ENCODE results near the gene ABCC9.
A peak's percentile ranks its signal among the peaks of the same experiment; 100 is the strongest.

ABCC9 gene

DNA sequence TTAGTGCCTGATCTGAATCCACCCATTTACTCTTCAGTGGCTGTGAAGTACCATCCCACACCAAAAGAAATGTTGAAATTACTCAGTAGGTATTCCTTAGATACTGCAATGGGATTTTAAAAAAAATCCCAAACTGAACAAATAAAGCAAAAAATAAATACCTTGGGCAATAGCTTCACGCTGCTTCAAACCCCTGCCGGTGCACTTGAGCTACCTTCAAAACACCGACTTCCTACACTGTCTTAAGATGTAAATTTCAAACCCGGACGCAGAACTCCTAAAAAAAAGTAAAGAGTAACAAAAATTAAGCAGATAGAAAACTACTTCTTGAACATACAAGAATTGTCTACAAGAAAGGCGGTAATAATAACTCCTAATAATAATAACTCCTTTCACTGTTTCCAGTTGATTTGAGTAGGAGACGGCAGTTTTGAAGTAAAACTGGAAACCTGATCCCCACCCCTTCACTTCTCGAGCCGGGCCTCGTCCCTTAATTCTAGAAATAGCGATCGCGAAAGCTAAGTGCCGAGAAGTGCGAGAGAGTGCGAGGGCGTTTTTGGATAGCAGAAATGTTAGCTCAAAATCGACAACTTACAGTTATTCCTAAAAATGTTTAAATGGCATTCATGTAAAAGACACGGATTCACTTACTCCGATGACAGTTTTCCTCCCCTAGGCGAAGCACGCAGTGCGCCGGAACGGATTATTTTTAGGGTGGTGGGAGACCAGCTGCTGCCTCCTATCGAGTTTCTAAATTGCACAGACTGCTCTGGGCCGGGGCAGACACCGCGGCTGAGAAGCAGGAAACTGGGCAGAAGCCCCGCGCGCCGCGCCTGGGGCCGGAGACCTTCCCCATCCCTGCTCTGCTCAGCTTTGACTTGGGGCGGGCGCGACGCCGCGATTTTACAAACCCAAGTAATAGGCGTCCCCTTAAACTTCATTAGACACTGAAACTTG is at the start of gene ABCC9:
Gene ABCC9, minus strand, starts transcription at position 878 of the 957 bp plus-strand sequence. CDS start 4,752 bp downstream, outside the sequence.
- DNase-seq (ENCODE audit: low read depth in 3 of 3) = peak in 1 of 3 experiments; percentile 7

DNA sequence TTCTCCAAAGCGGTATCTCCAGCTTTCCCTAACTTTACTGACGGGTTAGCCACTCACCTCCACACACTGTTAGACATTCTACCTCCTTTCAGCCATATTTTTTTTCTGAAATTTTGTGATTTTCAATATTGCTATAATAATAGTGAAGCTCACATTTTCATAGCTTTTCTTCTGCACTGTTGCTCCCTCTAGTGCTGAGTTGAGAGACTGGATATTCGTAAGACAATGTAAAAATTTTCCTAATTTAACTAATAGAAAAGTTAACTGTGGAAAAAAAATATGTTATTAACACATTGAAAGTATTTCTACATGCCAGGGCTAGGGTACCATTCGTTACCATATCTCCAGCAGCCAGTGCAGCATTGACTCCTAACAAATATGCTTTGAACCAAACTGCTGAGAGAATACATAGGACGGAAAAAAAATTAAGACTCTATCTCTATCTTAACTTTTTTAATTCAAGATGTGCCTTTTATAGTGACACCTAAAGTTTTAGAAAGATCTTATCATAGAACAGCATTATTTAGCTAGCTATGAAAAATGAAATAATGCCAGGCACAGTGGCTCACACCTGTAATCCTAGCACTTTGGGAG is 48.7 kb upstream of the ABCC9 start:
- no peak for DNase-seq (ENCODE audit: low read depth in 3 of 3)

DNA sequence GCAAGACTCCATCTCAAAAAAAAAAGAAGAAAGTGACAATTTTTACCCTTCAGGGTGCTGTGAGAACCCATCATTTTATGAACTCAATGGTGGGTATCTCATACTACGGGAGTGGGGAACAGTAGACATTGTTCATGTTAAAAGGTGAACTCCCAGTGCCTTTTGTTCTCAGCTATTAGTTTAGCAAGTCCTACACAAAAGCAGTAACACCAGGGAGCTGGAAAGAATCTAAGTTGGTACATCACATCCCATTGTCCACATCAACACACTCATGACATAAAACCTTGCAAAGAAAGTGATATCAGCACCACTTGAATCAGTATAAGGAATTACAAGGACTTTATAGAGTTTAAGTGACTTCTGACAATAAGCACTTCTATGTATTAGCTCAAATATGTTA is 47.4 kb upstream of the ABCC9 start:
- DNase-seq (ENCODE audit: low read depth in 3 of 3) = no peak

DNA sequence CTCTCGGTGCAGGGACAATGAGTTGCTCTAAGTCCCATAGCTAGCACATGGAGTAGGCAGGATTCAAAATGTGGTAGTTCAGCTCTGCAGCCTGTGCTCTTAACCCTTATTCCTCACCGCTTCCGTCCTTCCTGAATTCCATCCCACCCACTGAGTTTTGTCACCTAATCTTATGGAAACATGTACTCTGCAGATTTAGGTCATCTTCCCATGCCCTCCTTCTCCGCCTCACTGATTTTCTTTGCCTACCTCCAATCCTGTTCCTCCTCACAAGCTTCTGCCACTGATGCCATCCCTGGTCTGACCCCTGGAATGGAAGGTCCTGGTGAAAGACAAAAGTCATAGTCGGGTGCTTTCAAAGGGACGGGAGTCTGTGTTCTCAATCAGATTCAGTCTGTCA is 46.5 kb upstream of the ABCC9 start:
- DNase-seq (ENCODE audit: low read depth in 3 of 3) = no peak

DNA sequence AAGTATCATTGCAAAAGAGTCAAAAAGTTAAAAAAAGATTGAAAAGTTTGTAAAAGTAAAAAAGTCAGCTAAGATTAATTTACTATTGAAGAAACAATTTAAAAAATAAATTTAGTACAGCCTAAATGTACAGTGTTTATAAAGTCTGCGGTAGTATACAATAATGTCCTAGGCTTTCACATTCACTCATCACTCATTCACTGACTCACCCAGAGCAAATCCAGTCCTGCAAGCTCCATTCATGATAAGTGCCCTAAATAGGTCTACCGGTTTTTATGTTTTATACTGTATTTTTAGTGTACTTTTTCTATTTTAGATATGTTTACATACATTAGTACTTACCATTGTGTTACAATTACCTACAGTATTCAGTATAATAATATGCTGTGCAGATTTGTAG is 43.9 kb upstream of the ABCC9 start:
- DNase-seq (ENCODE audit: low read depth in 3 of 3) = no peak

DNA sequence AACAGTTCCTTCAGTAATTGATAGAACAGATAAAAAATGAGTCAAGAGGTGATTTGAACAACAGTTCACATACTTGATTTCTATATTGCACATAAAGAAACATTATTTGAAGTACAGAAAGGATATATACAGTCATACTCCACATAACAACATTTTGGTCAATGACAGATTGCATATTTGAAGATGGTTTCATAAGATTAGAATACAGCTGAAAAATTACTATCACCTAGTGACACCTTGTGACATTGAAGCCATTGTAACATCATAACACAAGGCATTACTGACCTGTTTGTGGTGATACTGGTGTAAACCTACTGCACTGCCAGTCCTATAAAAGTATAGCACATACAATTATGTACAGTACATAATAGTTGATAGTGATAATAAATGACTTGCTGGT is 43.1 kb upstream of the ABCC9 start:
- no peak for DNase-seq (ENCODE audit: low read depth in 3 of 3)

DNA sequence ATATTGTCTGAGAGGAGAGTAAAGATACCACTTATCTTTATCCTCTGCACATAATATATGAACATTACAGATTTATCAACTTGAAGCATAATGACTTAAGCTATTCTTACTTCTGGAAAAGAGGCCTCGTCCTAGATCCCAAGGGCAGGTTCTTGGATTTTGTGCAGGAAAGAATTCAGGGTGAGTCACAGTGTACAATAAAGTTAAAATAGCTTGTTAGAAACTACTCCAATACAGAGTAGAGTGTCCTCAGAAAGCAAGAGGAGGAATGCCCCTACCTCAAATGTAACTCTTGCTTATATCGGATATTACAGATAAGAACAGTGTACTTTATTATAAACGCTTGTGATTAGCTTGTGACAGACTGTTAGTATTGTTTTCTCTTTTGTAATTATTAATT is 41.9 kb upstream of the ABCC9 start:
- DNase-seq (ENCODE audit: low read depth in 3 of 3) = no peak

DNA sequence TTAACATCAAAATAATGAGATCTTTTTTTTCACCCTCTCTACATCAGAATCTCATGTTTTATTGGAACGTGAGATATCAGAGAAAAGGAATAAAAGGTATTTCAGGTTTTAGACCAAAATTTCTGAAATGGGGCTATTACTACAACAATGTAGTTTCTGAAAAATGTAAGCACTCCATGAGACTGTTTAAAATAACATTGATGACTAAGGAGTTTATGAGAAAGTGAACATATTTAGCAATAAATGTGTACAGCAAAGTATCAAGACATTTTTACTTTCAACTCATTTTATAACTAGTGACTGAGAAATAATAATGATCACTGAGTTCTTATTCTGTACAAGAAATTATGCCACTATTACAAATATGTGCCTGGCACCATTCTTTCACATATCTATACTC is 39.3 kb upstream of the ABCC9 start:
- DNase-seq (ENCODE audit: low read depth in 3 of 3) = no peak

DNA sequence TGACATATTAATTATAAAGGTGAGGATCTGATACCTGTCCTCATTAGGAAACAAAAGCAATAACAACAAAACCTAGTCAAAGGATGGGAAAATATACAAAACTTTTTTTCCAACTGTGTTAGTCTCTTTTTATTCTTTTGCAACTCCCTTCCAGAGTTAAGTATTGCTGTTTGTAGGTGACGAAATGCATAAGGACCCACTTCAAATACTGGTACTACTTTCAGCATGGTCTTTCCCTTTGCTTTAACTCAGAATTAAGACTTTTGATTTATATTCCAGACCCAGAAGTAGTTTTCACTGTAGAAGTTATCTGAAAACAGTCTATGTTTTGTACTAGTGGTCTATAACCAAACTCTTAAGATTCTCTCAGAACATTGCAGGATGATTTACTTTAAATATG is 34.1 kb upstream of the ABCC9 start:
- DNase-seq (ENCODE audit: low read depth in 3 of 3) = no peak

DNA sequence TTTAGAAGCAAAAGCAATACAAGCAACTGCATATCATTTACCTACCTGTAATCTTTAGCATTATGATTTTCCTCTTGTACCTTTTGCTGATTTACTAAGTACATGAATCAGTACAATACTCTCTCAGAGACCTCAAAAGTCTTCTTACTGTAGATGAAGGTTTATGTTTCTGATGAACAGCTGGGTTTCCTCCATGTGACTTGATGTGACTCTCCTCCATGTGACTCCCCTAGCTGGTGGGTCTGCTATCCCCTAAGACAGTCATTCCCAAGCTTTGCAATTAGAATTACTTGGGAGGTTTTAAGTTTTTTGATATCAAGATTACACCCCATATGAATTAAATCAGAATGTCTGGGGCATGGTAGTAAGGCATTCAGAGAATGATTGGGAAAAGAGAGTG is 32.0 kb upstream of the ABCC9 start:
- no peak for DNase-seq (ENCODE audit: low read depth in 3 of 3)

DNA sequence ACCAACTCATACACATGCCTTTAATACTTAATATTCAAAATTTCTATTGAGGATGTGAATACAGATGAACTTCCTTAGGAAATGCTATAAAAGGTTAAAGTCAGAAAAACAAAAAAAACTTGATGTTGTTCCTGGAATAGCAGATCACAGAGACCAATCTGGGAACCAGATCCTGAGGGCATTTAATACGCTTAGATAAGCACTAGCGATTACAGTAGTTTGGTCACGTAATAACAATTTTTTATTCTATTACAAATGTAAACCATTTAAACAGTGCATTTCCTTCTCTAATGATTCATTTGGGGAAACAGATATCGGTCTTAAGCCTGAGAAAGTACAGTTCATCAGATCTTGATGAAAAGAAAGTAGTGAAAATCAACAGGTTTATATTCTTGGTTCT is 30.8 kb upstream of the ABCC9 start:
- DNase-seq (ENCODE audit: low read depth in 3 of 3) = no peak

DNA sequence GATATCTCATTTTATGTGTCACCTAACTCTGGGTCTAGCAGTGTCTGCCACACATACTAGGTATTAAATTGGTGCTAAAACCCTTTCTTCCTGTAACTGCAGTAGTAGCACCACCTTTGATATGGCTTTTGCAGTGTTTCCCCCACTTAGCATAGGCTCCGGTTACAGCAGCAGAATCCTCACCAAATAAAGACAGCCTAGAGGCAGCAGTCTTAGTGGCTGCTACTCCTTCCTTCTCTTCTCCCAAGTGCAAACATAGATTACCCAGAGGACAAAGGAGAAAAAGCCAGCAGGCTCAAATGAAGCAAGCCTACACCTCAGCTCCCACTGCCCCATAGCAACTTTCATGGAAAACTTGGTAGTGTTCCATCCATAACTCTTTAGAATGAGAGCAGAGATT is 30.1 kb upstream of the ABCC9 start:
- DNase-seq (ENCODE audit: low read depth in 3 of 3) = no peak

DNA sequence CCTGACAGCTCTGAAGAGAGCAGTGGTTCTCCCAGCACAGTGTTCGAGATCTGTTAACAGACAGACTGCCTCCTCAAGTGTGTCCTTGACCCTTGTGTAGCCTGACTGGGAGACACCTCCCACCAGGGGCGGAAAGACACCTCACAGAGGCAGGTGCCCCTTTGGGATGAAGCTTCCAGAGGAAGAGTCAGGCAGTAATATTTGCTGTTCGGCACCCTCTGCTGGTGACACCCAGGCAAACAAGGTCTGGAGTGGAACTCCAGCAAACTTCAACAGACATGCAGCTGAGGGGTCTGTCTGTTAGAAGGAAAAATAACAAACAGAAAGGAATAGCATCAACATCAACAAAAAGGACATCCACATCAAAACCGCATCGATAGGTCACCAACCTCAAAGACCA is 21.6 kb upstream of the ABCC9 start:
- DNase-seq (ENCODE audit: low read depth in 3 of 3) = no peak

DNA sequence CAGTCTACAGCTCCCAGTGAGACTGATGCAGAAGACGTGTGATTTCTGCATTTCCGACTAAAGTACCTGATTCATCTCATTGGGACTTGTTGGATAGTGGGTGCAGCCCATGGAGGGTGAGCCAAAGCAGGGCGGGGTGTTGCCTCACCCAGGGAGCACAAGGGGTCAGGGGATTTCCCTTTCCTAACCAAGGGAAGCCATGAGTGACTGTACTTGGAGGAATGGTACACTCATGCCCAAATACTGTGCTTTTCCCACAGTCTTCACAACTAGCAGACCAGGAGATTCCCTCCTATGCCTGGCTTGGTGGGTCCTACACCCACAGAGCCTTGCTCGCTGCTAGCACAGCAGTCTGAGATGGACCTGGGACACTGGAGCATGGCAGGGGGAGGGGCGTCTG is 21.0 kb upstream of the ABCC9 start:
- DNase-seq (ENCODE audit: low read depth in 3 of 3) = no peak

DNA sequence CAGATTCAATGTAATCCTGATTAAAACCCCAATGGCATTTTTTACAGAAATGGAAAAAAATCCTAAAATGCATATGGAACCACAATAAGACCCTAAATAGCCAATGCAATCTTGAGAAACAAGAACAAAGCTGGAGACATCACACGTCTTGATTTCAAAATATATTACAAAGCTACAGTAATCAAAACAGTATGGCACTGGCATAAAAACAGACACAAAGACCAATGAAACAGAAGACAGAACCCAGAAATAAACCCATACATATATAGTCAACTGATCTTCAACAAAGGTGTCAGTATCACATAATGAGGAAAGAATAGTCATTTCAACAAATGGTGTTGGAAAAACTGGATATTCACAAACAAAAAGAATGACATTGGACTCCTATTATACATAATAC is 9.4 kb upstream of the ABCC9 start:
- no peak for DNase-seq (ENCODE audit: low read depth in 3 of 3)

DNA sequence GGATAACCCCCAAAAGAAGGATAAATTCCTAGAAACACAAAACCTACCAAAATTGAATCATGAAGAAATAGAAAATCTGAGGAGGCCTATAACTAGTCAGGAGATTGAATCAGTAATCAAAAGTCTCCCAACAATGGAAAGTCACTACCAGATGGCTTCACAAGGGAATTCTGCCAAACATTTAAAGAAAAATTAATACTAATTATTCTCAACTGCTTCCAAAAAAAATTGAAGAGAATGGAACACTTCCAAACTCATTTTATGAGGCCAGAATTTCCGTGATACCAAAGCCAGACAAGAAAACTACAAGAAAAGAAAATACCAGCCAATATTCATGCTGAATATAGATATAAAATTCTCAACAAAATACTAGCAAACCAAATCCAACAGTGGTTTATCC is 7.8 kb upstream of the ABCC9 start:
- DNase-seq (ENCODE audit: low read depth in 3 of 3) = no peak

DNA sequence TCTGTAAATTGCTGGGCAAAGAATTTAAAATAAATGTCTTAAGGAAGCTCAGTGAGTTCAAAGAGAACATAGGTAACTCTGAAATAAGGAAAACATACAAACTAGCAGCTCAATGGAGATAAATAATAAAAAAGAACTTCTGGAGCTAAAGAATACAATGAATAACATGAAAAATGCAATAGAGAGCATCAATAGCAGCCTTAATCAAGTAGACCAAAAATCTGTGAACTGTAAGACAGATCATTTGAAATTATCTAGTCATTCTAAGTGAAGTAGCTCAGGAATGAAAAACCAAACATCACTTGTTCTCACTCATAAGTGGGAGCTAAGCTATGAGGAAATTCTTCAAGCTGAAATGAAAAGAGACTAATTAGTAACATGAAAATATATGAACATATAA is 5.8 kb upstream of the ABCC9 start:
- no peak for DNase-seq (ENCODE audit: low read depth in 3 of 3)

DNA sequence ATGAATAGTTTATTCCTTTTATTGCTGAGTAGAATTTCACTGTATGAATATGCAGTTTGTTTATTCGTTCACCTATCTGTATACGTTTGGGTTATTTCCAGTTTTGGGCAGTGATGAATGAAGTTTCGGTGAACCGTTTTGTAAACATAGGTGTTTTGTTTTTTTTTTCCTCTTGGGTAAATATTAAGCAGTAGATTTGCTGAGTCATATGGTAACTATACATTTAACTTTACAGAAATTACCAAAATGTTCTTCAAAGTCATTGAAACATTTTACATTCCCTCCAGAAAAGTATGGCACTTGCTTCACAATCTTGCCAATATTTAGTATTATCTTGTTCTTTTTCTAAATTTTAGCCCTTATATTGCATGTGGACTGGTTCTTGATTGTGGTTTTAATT is 3.8 kb upstream of the ABCC9 start:
- no peak for DNase-seq (ENCODE audit: low read depth in 3 of 3)

DNA sequence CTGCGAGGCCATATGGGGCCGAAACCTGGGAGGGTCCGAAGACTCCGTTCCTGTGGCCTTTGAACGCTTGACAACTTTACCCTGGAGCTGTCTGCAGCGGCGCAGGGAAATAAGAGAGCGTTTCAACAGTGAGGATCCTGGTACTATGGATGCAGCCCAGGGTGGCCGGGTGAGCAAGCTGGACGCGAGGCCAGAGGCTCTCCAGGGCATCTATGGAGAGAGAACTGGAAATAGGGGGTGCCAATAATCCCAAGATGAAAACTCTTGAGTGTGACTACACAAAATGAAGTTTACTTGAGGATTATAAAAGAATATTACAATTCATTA is 1.1 kb upstream of the ABCC9 start:
- no peak for DNase-seq (ENCODE audit: low read depth in 3 of 3)

DNA sequence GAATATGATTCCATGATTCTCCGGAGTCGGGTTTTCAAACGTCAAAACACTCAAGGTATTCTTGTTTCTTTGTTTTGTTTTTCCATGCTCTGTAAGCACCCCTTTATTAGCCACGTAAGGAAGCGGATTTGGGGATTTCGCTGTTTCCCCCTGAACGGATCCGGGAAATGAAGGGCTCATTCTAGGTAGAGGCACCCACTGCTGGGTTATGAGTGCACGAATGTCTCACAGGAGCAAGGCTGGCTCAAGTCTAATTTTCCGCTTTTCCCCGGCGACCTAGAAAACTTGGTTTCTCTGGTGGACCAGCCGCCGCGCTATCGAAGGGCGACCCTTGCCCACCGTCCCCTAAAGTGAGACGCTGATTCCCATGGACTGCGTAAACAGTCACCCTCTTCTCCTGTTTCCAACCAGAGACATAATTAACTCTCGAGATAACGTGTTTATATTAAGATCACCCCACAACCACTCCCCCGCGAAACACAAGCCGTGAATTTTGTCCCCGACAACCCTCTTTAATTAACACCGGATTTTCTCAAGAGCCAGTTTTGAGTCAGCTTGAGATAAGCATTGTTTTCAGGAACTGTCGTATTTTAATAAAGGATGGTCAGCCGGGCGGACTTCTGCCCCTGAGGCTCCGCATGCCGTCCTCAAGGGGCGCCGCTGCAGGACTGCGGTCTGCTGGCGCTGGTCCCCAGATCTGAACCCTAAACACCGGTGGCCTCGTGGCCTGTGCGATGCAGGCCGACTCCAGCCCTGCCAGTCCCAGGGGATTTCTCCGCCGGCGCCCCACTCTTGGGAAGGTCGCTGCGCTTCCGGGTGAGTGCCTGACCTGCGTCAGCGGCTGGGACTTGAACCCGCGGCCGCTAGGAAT is 515 bp upstream of the ABCC9 start:
- DNase-seq (ENCODE audit: low read depth in 3 of 3) = no peak

DNA sequence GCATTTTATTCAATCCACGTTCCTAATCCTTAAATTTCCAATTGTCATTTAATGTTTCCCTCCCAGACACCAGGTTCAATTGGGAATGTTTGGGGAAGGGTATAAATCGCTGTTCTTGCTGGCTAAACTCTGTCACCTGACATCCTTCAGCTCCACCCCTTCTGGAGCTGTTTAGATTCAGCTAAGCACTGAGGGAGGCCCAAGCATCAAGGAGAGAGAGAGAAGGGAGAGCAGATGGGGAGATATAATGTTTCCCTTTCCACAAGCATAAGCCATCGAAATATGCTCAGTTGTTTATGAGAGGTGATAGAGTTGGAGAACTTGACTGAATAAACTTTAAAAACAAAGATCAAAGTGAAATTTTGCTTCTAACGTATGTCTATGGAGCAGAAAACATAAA is 1.8 kb downstream of the ABCC9 start:
- DNase-seq (ENCODE audit: low read depth in 3 of 3) = no peak

DNA sequence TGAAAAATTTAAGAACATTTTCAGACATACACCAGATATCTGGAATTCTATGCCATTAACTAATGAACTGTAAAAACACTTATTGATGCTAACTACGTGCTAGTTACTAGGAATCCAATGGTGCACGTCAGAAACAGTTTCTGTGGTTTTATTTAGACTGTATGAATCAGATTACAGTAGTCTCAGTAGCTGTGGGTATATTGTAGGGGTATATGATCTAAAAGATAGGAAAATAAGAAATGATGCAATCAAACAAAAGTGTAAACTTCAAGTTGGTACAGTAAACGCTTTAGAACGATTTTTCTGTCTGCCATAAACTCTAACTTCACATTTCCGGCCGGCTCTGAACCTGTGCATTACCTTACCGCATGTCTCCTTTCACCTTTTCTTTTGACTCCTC is 2.3 kb downstream of the ABCC9 start:
- no peak for DNase-seq (ENCODE audit: low read depth in 3 of 3)

DNA sequence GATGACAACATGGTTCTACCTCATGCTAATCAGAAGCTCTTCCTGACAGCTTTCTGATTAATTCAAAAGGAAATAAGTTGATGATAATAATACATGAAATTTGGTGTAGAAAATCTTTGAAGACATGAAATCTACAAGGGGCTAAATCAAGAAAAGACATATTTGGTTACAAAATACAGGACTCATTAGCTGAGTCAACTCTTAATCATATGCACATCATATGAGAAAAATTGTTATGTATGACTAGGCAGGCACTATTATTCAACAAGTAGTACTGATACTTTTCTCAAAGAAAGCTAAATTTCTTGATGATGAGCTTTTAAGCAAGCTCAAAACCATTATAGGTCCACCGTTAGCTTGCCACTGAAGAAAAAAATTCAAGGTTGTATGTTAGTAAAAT is 7.1 kb downstream of the ABCC9 start:
- DNase-seq (ENCODE audit: low read depth in 3 of 3) = no peak

All from stimulated activated CD4-positive, alpha-beta T cell treated with anti-CD3 and anti-CD28 coated beads, TNF-alpha, amount 100 ng/mL, for 24 hours (primary cell).